SH-SY5Y (cell line): ENCODE measurements around the gene ARHGEF17.

Experiments used
- GATA2 ChIP-seq: IDR thresholded peaks from 2 replicates; pipeline ENCODE4 v1.6.1; 2011; ENCODE audit warnings: mild to moderate bottlenecking, low read depth, low read length
- GATA3 ChIP-seq: IDR thresholded peaks from 2 replicates; pipeline ENCODE4 v1.6.1; 2011; ENCODE audit warnings: low read depth, mild to moderate bottlenecking, low read length, moderate library complexity

DNA sequence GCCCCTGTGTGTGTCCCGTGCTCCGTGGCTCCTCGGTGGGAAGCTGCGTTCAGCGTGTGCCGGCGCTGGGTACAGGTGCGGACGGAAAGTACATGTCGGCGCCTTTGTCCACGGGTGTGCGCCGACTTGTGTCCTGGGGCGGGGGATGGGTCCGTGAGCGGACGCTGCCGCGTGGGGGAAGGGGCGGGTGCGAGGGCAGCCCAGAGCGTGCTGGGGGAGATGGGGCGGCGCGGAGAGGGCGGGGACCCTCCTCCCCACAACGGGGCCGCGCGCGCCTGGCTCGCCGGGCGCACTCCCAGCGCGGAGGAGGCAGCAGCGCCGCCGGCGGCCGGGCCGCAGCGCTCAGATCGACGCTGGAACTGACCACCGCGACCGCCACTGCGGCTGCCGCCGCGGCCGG is 34.6 kb downstream of the ARHGEF17 start:
- TF ChIP-seq GATA2, result no peak
- no peak for TF ChIP-seq GATA3
